Stimulated activated CD8-positive, alpha-beta memory T cell treated with anti-CD3 and anti-CD28 coated beads, Interleukin-7, amount 100 ng/mL, for 48 hours (primary cell): ENCODE measurements around the gene PRPF19.

ENCODE experiments used
- DNase-seq, 2 donors: peaks; one replicate each; pipeline ENCODE4 v3.0.0-alpha.2; 2020; ENCODE audit warnings: low read depth in 1 of 2; ENCODE audit errors: extremely low read depth in 1 of 2

The PRPF19 gene

DNA sequence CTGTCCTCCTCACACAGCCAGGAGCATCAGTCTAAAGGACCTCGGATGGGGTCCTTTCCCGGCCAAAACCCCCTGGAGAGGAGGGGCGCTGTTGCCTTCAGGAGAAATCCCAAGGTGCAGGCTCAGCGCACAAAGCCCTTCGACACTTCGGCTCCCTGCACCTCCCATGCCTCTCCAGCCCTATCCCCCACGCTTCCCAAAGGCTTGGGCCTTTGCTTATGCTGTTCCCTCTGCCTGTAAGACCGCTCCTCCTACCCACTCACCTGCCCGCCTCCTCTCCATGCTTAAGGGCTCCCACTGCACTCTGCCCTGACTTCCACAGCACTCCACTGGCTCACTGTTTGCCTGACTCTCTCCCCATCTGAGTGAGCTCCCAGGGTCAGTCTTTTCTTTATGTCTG lies 32.1 kb upstream of the PRPF19 start:
- DNase-seq: no peak

GRCh38 chr11:60937811-60938210 lies 31.4 kb upstream of the PRPF19 start:
- DNase-seq: no peak

DNA sequence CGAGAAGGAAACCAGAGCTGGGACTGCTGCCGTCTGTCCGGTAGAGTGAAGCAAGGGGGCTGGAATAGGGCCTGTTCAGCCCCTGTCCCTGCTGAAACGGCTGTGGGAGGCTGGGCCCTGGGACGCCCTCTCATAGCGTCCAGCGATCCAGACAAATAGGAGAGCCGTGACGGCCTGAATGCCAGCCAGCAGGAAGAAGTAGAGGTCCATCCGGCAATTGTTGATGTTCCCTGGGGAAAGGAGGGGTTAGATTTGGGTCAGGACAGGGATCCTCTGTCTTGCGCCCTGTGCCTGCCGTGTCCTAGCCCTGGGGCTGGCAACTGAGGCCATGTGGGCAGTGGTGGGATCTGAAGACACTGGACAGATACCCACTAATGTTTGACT lies 30.8 kb upstream of the PRPF19 start:
- DNase-seq: no peak

- no peak for DNase-seq
These were observed 30.2 kb upstream of the PRPF19 start for GRCh38 chr11:60936467-60937143.

GRCh38 chr11:60935676-60936442 lies 29.5 kb upstream of the PRPF19 start:
- no peak for DNase-seq

GRCh38 chr11:60934790-60935605 lies 28.6 kb upstream of the PRPF19 start:
- DNase-seq: no peak

- no peak for DNase-seq
These were observed 27.9 kb upstream of the PRPF19 start for GRCh38 chr11:60934124-60934789.

DNA sequence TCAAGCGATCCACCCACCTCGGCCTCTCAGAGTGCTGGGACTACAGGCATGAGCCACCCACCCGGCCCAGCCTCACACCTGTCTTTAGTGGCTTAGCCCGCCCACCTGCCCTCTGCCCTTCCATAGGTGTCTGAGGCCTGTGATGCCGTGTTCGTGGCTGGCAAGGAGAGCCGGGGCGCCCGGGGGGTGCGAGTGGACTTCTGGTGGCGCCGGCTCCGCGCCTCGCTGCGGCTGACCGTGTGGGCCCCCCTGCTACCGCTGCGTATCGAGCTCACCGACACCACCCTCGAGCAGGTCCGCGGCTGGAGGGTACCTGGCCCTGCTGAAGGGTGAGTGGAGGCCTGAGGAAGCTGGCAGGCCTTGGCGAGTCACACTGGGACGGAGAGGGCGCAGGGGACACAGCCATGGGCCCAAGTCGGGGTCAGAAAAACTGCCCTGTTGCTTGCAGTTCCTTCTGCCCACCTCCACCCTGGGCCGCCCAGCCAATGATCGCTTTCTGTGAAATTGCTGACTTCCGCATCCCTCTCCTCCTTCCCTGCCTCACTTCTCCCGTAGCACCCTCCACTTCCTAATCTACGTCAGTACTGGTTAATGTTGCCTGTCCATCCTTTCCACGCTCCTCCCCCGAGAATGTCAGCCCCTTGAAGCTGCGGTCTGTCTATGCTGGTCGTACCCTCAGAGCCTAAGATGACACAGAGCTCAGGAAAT lies 27.2 kb upstream of the PRPF19 start:
- DNase-seq: no peak

GRCh38 chr11:60932605-60933356 lies 26.4 kb upstream of the PRPF19 start:
- no peak for DNase-seq

GRCh38 chr11:60931917-60932316 lies 25.5 kb upstream of the PRPF19 start:
- DNase-seq: no peak

GRCh38 chr11:60930394-60930793 lies 24.0 kb upstream of the PRPF19 start:
- no peak for DNase-seq

DNA sequence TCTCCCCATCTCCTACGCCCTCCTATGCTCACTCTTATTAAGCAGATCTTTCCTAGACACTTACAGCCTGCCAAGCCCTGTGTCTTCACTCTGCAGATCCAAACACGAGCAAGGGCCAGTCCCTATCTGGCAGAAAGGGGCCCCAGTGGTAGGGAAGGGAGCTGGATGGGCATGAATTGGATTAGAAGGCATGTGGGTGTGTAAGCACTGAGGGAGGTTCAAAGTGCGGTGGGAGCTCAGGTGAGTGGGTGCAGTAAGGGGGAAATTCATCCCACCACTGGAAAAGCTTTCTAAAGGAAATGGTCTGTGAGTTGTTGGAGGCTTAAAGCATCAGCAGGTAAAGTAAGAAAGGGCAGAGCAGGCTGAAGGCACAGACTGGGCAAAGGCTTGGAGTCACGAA lies 23.4 kb upstream of the PRPF19 start:
- no peak for DNase-seq

GRCh38 chr11:60928563-60929001 lies 22.2 kb upstream of the PRPF19 start:
- DNase-seq: no peak

GRCh38 chr11:60927600-60927999 lies 21.2 kb upstream of the PRPF19 start:
- no peak for DNase-seq

DNA sequence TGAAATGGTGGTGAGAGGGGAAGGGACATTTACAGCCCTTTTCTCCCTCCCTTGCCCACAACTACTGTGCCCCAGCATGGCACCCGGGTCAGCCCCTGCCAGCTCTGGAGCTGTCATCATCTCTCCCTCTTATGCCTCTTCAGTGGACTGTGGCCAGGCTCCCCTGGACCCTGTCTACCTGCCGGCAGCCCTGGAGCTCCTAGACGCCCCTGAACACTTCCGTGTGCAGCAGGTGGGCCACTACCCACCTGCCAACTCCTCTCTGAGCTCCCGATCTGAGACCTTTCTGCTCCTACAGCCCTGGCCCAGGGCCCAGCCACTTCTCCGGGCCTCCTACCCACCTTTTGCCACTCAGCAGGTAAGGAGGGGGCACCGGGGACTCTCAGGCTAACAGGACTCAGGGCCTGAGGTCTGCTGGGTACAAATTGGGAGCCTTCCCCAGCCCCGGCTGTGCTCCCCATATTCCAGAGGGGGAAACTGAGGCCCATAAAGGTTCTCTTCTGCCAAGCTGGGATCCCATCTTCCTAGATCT lies 20.7 kb upstream of the PRPF19 start:
- DNase-seq: no peak

- no peak for DNase-seq
These were observed 20.1 kb upstream of the PRPF19 start for GRCh38 chr11:60926500-60926899.

GRCh38 chr11:60925868-60926267 lies 19.5 kb upstream of the PRPF19 start:
- DNase-seq: no peak

- DNase-seq: no peak
These were observed 18.8 kb upstream of the PRPF19 start for GRCh38 chr11:60924906-60925853.
